ENCODE results near the gene CEBPE.

CEBPE gene

GRCh38 chr14:23071921-23072539, 47.0 kb downstream of the CEBPE start:
- DNase-seq, result no peak

- no peak for DNase-seq
Measured at GRCh38 chr14:23071244-23071920, 47.7 kb downstream of the CEBPE start.

- DNase-seq, result no peak
Measured at GRCh38 chr14:23070262-23071129, 48.6 kb downstream of the CEBPE start.

- no peak for DNase-seq
Measured at GRCh38 chr14:23069413-23069806, 49.6 kb downstream of the CEBPE start.

GRCh38 chr14:23068789-23069412, 50.2 kb downstream of the CEBPE start:
- DNase-seq, result no peak

GRCh38 chr14:23067847-23068788, 50.9 kb downstream of the CEBPE start:
- DNase-seq, result no peak
